Activated gamma-delta T cell treated with Interleukin-2 at 50 U/mL for 16 hours (primary cell): ENCODE measurements around the gene INPP5A.
A peak's percentile ranks its signal among the peaks of the same experiment; 100 is the strongest.

Experiments used
- DNase-seq: peaks from one replicate; pipeline ENCODE4 v3.0.0-alpha.2; 2020

The INPP5A gene

DNA sequence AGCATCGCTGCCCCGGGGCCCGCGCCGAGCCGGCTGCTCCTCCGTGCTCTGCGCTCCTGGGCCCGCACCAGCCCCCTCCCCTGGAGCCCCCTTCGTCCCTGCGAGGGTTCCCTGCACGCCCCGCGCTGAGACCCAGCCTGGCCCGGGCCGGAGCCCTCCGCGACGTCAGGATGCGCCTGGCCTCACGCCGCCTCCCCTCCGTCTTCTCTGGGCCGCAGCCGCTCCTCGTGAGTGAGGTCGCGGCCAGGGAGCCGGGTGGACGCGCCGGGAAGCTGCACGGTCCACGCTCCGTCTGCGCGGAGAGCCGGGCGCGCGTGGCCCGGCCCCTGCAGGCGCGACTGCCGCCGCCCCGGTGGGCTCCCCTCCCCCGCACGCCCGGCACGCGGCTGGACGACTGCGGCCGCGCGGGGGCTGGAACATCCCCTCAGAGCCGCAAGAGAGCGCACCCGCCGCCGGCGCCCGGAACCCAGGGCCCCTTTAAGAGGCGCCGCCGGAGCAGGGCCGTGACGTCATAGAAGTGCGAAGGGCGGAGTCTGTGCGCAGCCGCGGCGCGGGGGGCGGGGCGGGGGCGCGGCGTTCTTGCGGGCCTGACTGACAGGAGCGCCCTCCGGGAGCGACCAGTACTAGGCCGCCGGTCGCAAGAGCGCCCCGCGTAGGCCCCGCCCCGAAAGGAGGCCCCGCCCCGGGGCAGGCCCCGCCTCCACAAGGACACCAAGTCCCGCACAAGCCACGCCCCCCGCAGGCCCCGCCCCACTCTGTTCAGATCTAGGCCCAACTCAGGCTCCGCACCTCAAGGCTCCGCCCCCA, 507 bp upstream of the INPP5A start:
- DNase-seq: peak; percentile 100

DNA sequence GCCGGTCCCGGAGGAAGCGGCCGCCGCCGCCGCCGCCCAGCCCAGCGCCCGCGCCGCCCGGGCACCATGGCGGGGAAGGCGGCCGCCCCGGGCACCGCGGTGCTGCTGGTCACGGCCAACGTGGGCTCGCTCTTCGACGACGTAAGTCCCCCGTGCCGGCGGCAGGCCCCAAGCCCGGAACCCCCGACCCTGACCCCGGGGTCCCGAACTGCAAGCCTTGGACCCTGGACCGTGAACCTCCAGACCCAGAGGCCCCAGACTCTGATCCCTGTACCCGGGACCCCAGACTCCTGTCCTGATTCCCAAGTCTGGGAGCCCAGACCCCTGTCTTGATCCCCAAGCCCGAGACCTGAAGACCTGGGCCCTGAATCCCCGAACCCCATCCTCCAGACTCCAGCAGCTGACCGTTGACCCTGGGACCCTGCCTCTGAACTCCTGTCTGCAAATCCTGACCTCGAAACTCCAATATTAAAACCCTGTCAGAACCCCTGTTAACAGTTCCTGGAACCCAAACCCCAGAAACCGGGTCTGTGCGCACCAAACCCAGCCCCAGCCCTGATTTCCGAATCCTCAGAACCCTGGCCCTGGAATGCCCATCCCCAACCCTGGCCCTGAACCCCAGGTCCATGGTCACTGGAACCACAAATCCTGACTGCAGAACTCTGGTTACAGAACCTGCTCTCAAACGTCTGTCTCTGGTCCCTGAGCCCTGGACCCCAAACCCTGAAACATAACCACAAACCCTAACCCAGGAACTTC, 623 bp downstream of the INPP5A start:
- DNase-seq: no peak

DNA sequence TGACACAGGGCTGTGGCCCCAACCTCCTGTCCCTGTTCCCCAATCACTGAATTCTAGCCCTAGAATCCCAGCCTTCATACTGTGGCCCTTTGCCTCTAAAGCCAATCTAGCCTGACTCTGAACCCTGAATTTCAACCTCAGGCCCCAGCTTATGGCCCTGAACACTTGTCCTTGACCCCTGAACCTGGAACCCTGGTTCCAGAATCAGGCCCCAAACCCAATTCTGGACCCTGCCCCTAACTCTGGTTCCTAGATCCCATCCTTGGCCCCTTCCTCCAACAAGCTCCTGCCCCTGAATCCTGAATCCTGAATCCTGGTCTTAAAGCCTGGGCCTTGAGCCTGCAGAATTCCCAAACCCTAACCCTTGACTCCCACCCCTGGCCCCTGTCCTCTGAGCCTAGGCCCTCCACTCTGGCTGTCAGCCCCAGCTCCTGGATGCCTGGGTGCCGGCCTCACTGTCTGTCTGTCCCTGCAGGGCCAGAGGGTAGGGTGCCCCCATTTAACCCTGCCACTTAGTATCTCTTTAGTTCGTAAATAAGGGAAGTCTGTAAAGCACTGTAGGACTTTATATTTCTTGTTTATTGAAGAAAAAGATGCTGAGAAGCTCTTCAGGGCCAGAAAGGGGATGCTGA, 1.3 kb downstream of the INPP5A start:
- DNase-seq: no peak

DNA sequence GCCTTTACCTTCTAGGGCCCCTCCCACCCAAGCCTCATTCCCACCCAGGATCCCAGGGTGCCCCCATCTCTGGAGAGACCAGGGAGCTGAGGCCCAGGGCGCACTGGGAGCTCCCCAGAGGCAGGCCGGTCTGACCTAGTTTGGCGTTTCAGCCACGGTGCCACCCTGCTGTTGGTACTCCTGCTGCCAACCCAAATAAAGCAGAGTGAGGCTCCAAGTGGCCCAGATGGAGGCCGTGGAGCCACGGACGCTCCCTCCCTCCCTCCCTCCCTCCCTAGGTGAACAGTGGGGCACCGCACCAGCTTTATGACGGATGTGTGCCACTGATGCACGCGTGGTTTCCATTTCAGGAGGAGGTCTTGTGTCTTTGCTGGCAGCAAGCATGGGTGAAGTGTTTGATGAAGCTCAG, 1.8 kb downstream of the INPP5A start:
- DNase-seq: no peak

DNA sequence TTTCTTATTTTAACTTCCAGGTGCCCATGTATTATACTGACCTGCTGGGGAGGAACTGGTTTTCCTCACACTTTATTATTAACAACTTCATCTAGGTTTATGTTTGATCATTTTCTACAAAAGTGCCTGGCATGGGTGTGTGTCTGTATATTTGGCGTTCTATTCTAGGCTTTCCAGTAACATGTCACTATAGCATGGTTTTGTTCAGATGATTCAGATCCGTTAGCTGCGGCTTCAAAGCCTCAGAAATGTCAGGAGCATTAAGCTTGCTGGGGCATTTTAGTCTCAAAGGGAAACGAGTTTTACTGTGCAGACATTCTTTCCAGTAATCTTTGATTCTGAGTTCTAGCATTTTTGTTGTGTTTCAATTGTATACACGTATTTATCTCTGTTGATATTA, 2.3 kb downstream of the INPP5A start:
- DNase-seq: no peak

DNA sequence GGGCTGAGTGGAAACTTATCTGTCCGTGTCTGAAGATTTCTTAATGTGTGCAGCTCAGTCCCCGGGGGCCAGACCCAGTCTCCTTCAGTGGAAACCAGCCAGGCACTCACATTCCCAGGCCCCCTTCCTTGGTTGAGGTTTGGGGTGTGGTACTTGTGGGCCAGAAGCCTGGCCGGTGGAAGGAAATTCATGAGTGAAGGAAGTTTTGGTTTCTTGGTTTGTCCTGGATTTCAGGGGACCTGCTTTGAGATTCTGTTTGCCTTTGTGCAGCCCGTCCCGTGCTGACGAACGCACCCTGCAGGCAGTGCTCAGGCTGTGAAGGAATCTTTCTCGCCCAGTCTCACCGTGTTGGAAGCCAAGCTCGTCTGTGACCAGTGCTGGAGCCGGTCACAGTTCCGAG, 2.9 kb downstream of the INPP5A start:
- DNase-seq: no peak

DNA sequence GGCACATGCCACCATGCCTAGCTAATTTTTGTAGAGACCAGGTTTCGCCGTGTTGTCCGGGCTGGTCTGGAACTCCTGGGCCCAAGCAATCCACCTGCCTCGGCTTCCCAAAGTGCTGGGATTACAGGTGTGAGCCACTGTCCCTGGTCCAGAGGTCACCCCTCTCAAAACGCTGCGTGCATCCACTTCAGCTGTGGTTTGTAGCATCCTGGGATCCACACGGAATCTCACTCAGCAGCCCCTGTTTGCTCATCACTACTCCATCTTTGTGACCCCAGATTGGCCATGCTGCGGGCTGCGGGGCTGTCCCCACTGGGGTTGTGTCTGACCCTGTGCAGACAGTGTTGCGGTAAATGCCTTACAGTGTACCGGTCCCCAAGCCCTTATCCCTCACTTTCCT, 3.5 kb downstream of the INPP5A start:
- no peak for DNase-seq

DNA sequence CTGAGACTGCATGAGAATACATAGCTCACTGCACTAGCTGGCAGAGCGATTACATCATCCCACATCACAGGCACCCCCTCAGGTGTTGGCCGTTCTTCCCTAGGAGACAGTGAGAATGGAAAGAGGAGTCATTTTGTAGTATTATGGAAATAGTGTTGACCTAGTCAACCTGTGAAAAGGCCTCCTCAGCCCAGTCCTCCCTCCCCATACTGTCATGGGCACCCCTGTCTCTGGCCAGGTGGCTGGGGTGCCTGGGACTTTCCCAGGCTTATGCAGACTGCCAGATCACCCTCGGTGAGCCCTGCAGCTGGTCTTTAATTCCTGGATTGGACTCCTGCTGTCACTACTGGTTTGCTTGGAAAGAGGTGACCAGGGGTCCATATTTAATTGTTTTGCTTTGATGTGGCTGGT, 4.0 kb downstream of the INPP5A start:
- DNase-seq: no peak

DNA sequence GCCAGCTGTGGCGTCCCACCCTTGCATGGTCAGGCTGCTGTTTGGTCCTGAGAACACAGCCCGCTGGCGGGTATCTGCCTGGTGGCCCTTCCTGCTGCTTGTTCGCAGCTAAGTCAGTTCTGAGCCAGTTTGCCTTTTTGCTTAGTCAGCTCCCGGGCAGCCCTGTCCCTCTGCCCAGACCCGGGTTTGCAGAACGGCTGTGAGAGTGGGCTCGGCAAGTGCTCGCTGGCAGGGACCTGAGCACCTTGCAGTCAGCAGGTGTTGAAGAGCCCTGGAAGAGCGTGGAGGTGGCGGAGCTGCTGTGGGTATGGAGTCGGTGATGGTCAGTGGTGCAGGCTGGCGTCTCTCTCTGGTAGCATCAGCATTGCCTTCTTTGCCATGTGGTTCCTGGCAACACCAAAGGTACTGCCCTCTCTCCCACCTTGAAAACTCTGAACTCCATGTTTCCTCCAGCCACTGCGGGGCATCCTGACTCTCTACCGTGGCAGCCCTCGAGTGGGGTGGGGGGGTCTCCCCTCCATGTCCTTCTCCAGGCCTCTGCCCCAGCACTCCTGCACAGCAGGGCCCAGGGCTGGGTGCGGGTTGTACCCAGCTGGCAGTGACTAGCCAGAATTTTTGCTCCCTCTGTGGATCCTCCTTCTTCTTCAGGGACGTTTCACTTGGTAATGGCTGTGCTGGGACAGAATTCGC, 4.6 kb downstream of the INPP5A start:
- DNase-seq: no peak

DNA sequence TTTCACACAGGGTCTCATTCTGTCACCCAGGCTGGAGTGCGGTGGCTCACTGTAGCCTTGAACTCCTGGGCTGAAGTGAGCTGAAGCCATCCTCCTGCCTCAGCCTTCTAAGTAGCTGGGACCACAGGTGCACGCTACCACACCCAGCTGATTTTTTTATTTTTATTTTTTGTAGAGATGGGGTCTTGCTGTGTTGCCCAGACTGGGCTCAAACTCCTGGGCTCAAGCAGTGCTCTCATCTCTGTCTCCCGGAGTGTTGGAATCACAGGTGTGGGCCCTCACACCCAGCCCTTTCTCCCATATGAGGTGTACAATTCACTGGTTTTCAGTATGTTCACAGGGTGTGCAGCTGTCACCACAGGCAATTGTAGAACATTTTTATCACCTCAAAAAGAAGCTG, 5.2 kb downstream of the INPP5A start:
- no peak for DNase-seq

DNA sequence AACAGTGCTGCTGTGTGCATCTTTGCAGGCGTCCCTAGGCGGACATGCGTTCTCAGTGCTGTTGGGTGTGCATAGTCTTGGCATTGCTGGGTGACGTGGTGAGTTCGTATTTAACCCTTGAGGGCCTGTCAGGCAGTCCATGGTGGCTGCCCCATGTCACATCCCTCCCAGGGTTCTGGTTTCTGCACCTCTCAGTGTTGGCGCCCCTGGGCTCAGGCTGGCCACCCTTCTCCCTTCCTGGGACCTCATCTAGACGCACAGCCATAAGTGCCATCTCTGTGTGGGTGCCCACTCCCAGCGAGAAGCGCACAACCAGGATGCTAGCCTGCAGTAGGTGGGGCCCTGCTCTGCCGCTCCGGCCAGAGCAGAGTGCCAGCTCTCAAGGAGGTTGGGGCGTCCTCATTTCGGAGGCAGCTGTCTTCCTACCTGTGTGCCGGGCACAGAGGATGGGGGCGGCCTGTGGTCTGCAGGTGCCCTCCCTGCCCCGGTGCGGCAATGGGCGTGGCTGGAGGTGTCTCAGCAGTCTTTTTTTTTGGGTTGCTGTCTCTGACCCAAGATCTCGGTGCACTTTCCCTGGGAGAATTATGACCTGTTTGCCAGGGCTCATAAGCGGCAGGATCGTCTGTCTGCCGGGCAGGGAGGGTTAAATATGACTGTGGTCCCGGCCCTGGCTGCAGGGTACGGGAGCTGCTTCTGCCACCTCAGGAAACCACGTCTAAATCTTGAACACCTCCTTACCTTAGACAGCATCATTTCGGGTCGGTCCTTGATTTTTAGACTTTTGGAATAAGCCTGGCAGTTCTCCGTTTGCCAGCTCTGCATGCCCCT, 6.5 kb downstream of the INPP5A start:
- DNase-seq: peak; percentile 19

DNA sequence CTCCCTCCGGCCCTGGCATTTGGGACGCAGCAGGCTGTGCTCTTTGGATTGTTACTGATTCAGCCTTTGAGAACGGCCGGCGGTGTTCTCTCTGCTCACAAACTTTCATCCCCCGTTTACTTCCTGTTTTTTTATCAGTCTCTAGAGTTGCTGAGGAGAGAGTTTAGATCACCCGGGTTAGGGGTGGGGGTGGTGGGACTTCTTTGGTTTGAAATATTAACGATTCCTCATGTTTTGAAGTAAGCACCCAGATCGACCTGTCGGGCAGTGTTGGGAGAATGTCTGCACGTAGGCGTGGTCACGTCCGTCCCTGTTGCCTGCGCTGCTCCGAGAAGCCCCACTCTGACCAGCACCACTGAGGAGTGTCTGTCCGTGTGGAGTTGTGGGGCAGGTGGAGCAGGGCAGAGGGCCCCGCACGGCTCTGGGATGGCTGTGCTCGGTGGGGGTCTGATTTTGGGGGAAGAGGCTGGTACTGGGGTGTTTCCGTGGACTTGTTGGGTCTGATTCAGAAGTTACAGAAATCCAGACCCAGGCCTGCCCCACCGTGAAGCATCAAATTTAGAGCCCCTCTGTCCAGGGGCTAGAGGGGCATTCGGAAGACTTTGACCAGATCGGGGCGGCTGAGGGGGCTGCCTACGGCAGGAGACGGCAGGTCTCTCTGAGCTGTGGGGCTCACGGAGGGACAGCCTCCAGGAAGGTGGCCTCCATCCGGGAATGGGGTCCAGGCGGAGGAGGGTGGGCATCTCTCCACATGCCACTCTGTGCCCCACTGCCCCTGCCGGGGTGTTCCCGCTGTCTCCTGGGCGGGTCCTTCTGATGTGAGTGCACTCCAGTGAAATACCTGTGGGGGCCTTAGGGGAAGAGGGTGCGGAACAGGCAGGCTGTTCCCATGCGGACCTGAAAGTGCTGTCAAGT, 7.4 kb downstream of the INPP5A start:
- DNase-seq: peak; percentile 7

DNA sequence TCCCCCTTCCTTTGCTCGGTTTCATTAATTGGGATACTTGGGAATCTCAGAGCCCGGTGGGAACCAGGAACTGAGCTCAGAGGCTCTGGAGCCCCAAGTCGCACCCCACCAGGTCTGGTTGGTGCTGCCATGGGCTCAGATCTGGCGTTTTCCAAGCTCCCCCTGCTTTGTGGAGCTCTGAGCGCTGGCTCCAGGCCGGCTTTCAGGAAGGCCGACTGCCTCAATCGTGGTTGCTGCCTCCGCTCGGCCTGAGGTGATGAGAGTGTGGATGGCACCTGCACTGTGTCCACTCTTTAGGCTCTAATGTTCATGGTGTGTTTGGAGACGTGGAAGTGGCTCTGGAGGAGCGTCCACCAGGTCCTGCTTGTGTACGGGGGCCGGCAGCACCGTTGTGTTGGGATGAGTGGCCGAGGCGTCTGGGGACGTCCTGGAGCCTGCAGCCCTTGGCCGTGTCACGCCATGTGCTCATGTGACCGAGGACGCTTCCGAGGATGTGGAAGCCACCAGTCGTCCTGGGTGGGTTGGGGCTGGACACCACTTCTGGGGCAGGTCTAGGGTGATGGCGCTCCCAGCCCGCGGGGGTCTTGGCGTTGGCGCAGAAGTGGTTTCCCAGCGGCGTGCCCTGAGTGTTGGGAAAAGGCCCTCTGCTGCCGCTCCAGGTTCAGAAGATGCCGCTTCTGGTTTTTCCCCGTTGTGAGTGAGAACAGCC, 8.2 kb downstream of the INPP5A start:
- peak; percentile 1 for DNase-seq

DNA sequence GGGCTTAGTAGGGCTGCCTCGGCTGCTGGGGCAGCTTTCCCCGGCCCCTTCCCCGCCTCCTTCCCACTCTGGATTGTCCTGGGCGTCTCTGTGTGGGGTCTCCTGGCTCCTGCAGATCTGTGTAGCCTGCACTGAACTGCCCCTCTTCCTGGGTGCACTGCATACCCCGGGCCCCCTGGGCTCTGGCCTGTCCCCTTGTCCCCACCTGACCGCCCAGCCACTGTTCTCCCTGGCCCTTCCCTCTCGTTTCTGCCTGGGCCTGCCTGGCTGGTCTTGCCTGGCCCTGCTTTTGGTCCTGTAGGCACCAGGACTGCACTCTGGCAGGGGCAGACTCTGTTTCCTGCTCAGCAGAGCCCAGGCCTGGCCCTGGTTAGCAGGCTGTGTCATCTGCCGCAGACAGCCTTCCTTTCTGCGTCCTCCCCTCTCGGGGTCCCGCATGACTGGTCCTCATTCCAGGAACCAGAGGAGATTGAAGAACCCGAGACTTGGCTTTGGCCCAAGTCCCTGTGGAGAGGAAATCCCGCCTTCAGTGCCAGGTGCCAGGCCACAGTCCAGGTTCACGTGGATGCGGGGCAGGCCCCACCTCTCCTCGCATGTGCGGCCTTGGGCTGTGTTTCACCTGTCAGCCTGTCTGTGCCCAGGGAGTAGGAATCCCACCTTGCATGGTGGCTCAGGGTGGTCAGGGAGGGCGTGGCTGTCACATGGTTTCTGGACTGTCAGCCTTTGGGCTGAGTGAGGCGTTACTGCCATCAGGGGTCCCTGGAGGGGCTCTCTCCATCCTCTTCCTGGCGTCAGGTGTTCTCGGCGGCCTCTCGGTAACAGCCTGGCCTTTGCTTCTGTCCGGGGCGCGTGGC, 9.2 kb downstream of the INPP5A start:
- peak; percentile 4 for DNase-seq

DNA sequence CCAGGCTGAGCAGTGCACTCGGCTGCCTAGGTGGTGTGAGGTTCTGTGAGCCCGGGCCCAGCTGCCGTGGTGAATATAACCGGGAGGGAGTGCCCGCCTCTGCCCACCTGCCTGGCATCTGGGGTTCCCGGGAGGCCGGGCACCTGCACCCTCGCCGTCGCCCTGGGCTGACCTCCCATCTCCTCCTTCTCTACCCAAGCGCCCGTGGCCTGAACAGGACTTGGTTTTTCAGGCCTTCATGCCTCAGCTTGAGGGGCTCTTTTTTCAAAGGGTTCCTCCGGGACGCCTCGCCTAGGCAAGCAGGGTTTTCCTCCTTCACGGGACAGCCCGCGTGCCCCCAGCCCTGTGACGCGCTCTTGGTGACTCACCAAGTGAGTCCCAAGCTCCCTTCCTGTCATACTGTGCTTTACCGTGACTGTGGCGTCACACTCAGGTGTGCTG, 9.9 kb downstream of the INPP5A start:
- DNase-seq: peak; percentile 10

DNA sequence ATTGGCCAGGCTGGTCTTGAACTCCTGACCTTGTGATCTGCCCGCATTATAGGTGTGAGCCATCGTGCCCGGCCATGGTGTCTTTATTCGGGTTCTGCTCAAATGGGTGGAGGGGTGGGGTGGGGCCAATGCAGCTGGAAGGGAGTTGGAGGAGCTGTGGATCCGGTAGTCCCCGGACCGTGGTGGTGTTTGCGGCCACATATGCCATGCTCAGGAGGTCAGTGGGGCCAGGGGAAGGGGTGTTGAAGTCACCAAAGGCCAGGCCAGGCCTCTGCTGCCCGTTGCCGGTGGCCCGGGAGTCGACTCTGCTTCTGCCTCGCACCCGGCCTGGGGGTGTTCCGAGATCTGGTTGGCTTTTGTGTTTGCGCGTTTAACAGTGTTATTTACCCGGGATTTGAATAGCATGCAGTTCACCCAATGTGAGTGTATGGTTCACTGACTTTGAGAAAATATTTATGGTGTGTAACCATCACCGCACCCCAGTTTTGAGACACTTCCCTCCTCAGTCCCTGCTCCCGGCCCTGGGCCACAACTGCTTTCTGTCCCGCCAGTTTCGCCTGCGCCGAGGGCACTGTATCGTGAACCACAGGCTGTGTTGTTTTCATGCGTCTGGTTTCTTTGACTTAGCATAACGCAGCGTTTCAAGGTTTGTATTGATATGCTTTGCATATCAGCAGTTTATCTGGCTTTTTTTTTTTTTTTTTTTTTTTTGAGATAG, 10.7 kb downstream of the INPP5A start:
- DNase-seq: peak; percentile 1

DNA sequence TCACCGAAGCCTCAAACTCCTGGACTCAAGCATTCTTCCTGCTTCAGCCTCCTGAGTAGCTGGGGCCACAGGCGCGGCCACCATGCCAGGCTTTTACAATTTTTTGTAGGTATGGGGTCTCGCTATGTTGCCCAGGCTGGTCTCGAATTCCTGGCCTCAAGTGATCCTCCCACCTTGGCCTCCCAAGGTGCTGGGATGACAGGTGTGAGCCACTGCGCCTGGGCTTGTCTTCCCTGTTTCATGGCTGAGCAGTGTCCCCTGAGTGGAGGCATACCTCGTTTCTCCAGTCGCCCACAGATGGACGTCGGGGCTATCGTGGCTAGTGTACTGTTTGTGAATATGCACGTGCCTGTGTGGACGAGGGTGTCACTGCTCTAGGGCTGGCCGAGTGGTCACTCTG, 11.3 kb downstream of the INPP5A start:
- peak; percentile 1 for DNase-seq

DNA sequence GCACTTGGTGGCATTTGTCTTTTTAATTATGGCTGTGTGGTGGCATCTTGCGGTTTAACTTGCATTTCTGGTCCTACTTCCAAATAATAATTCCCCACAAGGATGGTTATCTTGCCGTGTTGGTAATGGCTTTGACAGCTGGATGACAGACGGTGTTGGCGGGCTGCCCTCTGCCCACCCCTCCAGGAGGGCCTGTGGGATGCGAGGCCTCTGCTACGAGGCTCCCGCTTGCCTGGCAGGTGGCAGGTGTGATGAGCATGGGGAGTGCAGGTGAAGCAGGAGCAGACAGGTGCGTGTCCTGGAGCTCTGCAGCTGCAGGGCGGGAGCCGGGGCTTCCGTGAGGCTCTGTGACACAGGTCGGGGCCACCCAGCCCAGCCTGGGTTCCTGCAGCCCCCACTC, 11.8 kb downstream of the INPP5A start:
- DNase-seq: peak; percentile 2
